ENCODE data around the gene PNMA8B.
"Not testable (repeated sequence)": the region's sequence is repeated elsewhere in the genome, so short reads cannot be mapped to it uniquely, and the experiment has no call there.

The PNMA8B gene

GRCh38 chr19:46513461-46514236 lies 18.0 kb upstream of the PNMA8B start:
- peak; percentile 69 for DNase-seq (ENCODE audit: low spot score)

- DNase-seq (ENCODE audit: low spot score), result no peak
Measured at GRCh38 chr19:46511237-46511636, 15.6 kb upstream of the PNMA8B start.

- no peak for DNase-seq (ENCODE audit: low spot score)
Measured at GRCh38 chr19:46508206-46508605, 12.5 kb upstream of the PNMA8B start.

- DNase-seq (ENCODE audit: low spot score), result peak; percentile 76
Measured at GRCh38 chr19:46503848-46504453, 8.3 kb upstream of the PNMA8B start.

GRCh38 chr19:46502891-46503290 lies 7.2 kb upstream of the PNMA8B start:
- DNase-seq (ENCODE audit: low spot score), result no peak

GRCh38 chr19:46499692-46500091 lies 4.0 kb upstream of the PNMA8B start:
- no peak for DNase-seq (ENCODE audit: low spot score)

GRCh38 chr19:46497773-46498172 lies 2.1 kb upstream of the PNMA8B start:
- no peak for DNase-seq (ENCODE audit: low spot score)

GRCh38 chr19:46496886-46497285 lies 1.2 kb upstream of the PNMA8B start:
- DNase-seq (ENCODE audit: low spot score), result not testable (repeated sequence)

- no peak for DNase-seq (ENCODE audit: low spot score)
Measured at GRCh38 chr19:46496304-46496703, 637 bp upstream of the PNMA8B start.

- no peak for DNase-seq (ENCODE audit: low spot score)
Measured at GRCh38 chr19:46494941-46495785, 504 bp downstream of the PNMA8B start.

- DNase-seq (ENCODE audit: low spot score), result no peak
Measured at GRCh38 chr19:46494146-46494940, 1.3 kb downstream of the PNMA8B start.

- DNase-seq (ENCODE audit: low spot score), result no peak
Measured at GRCh38 chr19:46493236-46494145, 2.2 kb downstream of the PNMA8B start.

GRCh38 chr19:46492841-46493235 lies 2.8 kb downstream of the PNMA8B start:
- no peak for DNase-seq (ENCODE audit: low spot score)

- DNase-seq (ENCODE audit: low spot score), result no peak
Measured at GRCh38 chr19:46491975-46492682, 3.5 kb downstream of the PNMA8B start.

GRCh38 chr19:46490774-46491173 lies 4.9 kb downstream of the PNMA8B start:
- no peak for DNase-seq (ENCODE audit: low spot score)

GRCh38 chr19:46489445-46490272 lies 6.0 kb downstream of the PNMA8B start:
- peak; percentile 55 for DNase-seq (ENCODE audit: low spot score)

- DNase-seq (ENCODE audit: low spot score), result no peak
Measured at GRCh38 chr19:46488551-46488950, 7.1 kb downstream of the PNMA8B start.

- peak; percentile 73 for DNase-seq (ENCODE audit: low spot score)
Measured at GRCh38 chr19:46487802-46488445, 7.7 kb downstream of the PNMA8B start.
